GM18511 (cell line): ENCODE results near the gene KIAA2012.

Experiments
- ATAC-seq: cut with Tn5 transposase; IDR thresholded peaks from one replicate; pipeline ENCODE4 v1.9.1; 2021; ENCODE audit warnings: mild to moderate bottlenecking, moderate library complexity; ENCODE audit not compliant: unreplicated experiment

Gene KIAA2012

DNA sequence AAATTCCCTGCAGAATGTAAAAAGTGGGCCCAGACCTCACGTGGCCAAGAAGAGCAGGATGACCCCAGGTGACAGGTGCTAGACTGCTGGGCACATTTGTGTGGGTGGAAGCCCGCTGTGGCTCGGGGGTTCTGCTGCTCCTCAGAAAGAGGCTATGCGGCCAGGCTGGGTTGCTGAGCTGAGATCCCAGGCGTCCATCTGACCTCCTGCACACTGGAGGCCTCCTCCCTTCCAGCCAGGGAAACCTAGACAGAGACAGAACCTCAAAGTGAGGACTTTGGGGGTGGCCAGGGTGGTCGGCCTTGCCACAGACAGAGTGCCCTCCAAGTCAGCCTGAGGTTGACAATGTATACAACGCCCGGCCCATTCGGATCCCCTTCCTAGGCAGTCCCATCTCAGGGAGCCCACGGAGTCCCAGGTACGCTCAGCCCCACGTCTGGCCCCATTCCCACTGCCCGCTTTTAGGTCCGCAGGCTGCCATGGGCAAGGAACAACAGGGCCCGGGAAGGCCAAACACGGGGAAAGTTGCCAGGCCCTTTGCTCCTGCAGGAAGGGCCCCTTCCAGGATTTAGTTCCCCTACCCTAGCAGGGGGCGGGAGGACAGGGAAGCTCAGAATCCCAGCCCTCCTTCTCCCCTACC, 75.6 kb downstream of the KIAA2012 start:
- ATAC-seq: no peak

DNA sequence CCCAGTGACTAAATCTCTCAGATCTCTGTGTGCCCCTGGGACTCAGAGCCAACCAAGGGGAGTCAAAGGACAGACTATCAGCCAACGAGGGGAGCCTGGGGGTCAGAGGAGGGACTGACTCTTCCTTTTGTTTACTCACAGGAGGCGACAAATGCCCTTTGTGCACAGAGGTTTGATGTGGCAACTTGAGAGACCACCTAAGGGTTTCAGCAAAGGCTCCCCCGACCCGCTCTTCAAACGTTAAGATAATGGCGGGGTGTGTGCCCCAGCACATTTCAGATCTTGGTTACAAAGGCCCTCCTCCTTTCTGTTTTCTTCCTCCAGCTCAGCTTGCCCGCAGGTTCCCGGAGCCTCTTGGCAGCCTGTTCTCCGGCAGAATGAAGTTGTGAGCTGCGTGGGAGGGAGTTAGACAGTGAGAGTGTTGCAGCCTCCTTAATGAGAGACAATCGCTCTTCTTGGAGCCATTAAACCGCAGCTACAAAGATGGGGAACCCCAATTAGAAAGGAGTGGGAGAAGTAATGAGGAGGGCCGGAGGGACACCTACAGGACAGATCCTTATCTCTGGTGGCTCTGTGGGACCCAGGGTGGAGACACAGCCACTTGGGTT, 76.2 kb downstream of the KIAA2012 start:
- no peak for ATAC-seq

DNA sequence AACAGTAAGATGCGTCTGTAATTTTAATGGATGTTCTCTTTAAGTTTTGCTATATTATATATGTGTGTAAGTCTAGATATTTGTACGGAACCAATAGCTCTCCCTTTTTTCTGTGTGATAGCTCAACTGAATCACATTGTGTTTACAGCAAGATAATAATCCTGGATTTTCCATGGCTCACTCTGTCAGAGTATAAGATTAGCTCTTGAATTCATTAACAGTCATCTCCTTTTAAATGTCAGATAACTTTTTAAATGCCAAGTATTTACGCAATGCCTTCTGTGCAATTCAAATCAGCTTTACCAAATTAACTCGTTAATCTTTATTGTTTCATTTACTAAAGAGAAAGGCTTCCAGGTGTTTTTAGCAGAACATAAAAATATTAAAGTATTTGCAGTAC, 76.9 kb downstream of the KIAA2012 start:
- no peak for ATAC-seq

DNA sequence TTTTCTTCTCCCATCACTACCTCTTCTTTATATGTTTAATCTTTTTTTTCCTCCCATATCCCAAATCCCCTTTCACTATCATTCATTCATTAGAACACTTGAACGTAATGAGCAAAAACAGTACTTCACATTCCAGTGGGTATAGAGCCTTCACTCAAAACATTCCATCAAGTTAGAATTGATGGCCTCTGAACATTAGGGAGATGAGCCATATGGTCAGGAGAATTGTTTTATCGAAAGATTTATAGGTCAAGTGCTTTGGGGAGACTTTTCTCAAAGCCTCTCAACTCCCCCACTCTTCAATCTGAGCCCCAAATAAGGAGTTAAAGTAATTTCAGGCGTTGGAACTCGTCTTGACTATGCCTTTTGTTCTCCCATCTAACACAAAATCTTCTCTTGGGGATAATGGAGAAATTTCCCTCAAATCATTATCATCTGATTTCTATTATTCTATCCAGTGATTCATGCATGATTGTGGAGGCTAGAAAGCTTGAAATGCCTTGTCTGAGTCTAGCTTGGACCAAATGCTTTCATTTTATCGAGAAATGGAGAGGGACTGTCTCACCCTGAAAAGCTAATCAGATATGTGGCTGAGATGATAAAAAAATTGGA, 79.2 kb downstream of the KIAA2012 start:
- ATAC-seq: no peak

DNA sequence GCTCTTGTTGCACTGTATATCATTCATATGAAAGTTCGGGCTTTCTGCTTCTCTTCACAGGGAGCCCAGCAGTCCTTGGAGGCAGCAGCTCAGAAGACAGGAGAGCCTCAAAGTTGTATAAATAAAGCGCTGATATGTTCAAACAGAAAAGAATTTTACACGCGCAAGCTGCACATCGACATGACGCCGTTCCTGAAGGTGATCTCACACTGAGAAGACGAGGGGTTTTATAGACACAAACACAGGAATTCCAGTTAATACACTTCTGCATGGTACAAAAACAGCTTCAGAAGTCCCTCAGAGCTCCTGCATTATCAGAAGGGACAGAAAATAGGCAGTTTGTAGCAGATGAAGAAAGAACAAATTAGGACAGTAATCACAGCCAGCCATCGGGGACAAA, 81.6 kb downstream of the KIAA2012 start:
- ATAC-seq: no peak

DNA sequence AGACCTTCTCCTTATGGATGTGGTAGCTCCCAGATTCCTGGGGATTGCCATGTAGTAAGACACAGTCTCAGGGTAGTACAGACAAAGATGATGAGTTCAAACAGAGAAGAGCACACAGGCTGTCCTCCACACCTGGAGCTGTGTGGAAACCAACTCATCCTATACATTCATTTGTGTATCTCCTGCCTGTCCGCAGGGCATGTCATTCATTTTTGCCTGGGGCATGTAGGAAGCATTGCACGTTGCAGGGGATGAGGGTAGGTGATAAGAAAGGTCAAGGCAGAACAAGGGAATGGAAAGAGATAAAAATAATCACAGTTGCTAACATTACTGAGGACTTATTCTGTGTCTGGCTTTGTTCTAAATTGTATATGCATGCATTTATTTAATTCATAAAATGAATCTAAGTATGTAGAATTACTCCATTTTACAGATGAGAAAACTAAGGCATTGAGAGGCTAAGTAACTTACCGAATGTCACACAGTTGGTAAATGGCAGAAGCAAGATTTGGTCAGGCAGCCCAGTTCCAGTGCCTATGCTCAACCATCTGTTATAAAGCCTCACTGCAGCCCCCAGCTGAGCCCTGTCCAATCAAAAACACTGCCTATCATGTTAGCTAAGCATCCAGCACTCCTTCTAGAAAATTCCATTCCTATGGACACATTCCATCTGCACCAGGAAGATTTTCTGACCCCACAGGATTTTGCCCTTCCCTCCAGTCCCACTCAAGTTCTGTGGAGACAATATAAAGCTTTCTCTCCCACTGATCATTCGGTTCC, 84.3 kb downstream of the KIAA2012 start:
- ATAC-seq: no peak

DNA sequence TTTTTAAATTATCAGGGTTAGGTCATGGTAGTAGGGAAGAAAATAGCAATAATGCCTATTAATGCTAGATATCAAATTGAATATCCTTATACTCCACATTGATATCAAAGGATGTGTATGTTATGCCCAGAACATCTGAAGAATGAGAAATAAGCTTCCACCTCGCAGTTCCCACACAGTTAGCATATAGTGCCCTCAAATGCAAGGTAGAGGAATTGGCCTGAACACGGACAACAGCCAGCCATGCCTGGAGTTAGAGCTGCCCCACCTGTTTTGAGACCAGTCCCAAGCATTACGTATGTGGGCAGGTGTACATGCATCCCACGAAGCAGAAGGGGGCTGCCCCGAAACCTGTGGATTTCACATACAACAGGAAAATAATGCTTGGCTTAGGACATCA, 85.7 kb downstream of the KIAA2012 start:
- no peak for ATAC-seq

DNA sequence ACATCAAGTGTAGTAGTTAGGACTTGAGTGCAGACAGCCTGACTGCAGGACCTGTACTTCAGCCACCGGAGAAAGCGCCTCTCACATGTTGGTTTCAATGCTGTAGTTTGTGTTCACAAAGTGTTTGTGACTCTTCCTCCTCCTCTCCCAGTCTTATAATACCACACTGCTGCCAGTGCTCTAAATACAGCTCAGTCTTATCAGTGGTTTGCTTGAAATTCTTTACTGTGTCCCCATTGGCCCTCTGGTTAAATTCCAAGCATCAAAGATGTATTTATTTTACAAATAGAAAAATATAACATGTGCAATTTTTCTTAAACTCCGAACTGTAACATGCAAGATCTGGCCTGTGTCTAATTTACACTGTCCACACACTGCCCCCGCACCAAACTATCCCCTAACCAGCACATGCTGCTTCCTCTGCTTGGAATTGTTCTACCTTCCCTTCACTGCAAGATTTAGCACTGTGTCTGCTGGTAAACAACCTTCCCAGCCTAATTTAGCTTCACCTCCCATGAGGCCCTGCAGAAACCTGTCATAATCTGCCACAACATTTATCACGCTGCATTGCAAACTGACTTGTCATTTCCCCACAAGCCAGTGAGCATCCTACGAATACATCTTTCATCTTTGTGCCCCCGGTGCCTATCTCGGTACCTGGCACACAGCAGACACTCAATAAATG, 88.2 kb downstream of the KIAA2012 start:
- no peak for ATAC-seq

DNA sequence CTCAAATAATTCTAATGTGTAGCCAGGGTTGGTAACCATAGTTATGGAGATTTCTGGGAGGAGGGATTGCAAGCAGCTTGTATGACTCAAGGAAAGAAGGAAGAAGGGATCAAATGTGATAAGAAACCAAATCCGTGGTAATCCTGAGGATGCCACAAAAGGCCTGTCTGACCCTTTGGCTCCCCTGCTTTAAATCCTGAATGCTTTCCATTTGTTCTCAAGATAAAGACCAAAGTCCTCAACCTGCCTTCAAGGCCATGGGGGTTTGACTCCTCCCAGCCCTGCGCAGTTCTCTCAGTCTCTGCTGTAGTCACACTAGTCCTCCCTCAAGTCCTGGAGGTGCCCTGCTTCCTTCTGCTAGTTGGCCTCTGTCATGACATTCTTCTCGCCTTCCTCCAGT, 91.4 kb downstream of the KIAA2012 start:
- no peak for ATAC-seq

DNA sequence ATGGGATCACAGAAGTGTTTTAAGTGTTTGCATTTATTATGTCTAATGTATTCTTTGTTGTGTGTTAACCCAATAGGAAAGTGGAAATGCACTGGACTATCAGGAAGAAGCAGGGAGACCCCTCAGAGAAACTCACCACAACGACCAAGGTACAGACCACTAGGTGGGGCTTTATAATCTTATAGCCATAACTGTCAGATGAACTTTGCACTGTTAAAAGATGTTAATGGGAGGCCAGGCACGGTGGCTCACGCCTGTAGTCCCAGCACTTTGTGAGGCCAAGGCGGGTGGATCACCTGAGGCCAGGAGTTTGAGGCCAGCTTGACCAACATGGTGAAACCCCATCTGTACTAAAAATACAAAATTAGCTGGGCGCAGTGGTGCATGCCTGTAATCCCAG, 92.2 kb downstream of the KIAA2012 start:
- ATAC-seq: no peak

DNA sequence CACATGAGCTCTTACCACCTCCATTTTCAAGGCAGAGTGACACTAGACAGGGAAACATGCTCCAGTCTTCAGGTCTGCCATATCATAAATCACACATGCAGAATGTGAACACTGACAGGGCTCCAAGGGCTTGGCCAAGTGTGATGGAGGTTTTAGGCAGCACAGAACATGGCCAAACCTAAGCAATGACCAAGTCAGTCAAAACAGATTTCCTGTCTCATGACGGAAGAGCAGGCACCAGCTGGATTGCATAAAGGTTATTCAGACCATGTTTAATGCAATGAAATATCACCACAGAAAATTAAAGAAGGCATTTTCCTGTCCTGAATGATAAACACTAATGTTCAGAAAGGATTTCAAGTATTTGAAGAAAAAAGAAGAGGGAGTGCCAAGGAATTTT, 92.9 kb downstream of the KIAA2012 start:
- no peak for ATAC-seq

DNA sequence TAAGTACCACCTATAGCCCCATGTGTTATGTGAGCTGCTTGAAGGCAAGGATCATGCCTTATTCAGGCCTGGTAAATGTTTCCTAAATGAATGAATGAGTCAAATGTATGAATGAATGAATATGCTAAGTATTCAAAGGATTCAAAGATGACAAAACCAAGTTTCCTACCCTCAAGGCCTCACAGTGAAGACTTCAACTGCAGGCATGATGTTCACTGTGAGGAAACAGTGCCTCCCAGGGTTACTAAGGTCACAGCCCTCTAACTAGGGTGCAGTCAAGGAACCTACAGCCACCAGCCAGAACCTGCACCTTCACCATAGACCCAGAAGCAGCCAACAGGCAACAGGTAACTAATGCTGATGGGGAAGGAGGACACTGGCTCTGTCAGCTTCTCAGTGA, 96.1 kb downstream of the KIAA2012 start:
- ATAC-seq: no peak

DNA sequence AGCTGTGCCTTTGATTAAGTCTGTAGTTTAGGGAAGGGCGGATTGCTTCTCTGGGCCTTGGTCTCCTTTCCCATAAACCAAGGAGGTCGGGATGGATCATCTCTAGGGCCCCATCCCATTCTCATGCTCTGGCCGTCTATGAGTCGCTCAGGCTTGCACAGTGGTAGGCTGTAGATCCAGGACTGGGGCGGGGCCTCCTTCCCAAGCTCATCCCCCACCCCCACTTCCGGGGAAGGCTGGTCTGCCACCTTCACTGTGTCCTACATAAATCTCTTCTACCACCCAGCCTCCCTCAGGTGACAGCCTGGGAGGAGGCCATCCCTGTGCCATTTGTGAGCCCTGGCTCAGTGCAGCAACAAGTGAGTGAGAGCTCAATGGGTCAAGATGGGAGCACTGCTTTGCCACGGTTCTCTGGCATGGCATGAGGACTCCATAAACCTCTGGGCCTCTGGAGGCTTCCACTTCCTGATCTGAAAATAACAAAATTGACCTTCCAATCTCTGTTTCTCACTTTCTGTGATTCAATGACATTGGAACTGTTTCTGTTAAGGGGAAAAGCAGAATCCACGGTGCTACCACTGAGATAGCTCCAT, 96.9 kb downstream of the KIAA2012 start:
- no peak for ATAC-seq

DNA sequence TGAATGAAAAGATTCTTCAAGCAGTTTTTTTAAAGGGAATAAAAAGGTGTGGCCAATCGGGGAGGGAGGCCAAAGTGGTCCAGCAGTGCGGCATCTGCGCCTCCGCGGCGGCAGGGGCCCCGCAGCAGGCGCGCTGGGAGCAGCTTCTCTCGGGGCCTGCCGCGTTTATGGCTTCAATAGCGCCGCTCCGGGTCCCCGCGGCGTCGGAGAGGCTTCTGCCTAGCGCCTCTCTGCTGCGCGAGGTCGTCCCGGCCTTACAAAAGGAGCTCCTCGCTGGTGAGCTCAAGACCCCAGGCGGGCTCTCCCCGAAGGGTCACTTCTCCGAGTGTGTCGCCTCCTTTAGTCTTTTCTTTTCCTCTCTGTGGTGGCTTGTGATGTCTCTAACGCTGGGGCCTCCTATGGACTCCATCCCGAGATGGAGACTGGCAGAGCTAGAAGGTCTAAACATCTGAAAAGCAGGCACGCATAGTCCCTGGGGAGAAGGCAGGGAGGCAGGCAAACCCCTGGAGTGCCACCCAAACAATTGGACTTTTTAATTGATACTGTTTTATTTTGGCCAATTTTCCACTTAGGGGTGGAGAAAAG, 98.3 kb downstream of the KIAA2012 start:
- no peak for ATAC-seq

DNA sequence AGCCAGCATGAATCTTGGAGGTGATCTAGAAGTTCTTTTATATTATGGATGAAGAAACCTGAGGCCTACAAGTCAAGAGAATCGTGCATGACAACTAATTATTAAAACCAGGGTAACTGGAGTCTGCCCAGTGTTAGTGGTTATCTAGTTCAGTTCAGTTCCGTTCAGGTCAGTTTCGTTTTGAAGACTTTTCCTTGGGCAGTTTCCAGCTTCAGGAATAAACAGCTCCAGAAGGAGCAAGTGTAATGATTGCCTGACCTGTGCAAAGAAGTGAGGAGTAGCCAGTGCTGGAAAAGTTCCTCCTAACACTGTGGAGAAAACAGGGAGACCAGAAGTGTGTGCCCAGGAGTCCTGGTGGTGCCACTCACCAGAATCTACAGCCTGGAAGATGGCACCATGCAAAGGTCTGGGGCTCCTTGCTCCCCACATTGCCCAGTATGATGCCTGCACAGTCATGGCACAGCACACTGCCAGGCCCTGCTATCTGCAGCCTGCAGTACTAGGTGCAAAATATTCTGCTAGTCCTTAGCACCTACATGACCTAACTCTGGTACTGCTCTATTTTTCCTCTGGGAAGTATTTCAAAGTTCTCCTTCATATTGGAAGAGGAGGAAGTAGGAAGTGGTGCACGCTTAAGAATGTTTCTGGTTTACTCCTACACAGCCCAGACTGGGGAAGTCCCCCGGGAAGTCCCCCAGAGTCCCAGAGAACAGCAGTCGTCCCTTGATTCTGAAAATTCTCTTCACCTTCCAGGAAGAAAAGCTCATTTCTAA, 99.6 kb downstream of the KIAA2012 start:
- peak; percentile 70 for ATAC-seq

DNA sequence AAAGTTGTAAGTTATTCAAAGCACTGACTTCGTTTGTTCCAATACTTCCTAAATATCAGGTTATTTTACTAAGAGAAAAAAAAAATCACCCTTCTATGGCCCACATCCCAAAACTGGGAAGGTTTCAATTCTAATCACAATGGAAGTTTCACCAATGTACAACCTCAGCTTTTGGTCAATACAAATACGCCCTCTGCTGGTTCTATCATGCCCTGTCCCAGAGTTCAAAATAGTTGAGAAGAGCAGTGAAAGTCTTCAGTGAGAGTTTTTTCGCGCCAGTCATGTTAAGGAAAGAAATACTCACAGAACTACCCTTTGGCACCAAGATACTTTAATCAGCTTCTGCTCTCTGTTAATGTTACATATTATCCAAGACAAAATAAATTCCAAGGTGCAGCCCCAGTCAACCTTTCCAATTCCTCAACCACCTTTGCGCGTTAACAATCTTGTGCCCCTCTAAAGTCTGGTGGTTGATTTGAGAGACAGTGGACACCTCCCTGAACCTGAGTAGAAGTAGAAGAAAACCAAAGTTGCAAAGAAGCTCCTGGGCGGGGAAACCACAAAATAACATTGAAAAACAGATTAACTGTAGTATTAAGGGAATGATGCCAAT, 105.4 kb downstream of the KIAA2012 start:
- ATAC-seq: no peak

DNA sequence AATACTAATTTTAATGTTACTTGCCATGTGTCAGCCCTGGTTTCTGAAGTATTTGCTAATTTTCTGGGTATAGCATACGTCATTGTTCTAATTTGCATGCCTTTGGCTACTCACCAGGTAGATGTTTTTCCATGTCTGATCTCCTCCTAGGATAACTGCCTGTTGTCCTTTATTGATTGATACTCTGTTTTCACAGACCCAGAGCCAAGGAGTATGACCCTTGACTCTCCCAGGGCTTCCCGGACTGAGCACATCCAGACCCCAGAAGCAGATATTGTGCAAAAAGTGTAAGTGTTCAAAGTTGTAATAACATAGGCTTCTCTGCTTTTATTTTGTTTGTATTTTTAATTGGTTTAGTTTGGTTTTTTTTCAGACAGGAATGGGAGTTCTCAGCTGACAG, 111.5 kb downstream of the KIAA2012 start:
- no peak for ATAC-seq

DNA sequence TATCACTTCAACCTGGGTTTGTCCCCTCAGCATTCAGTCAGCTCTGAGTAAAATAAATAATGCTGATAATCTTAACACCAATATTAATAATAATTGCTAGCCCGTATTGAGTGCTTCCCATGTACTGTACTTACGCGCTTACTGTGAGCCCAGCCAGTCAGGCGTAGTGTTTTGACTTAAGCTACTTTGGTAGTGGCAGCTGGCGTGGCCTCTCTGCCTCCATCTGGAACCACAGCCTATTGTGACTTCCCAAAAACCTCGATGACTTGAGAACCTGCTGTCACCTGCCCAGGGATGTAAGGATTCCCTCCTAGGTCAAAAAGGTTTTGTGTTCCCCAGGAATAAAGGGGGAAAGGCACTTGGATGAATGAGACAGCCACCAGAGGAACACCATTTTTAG, 112.1 kb downstream of the KIAA2012 start:
- no peak for ATAC-seq

DNA sequence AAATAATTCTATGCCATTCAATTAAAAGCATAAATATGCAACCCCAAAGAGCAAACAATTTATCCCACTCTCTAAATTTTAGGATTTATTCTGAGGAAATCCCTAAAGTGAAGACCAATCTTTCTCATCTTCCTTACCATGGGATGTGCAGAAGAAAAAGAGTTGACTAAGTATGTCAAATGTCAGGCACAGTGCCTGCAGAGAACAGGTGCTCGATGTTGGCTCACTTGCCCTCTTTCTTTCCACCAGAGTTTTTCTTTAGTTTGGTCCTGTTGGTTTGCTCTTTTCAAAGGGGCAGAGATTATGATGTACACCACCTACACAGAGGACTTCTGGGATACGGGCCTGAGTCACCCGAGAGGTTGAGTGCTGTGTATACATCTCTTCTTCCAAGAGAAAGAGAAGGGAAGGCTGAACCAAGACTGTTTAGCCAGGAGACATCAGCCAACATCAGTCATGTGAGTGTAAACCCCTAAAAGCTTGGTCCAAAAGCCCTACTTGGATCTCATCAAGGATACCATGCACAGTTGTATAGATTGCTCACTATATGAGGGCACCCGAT, 113.7 kb downstream of the KIAA2012 start:
- ATAC-seq: no peak
